Skin of body (tissue), 2 donors: ENCODE measurements around the gene CTNNA2. TPM values are rescaled to one million over a fixed set of nuclear protein-coding genes. Genes with fewer than 3 reads are reported as not detected.
A peak's percentile ranks its signal among the peaks of the same experiment; 100 is the strongest.

Source experiments
- DNase-seq: peaks from one replicate; lab custom pipeline; 2025; lab: John Stamatoyannopoulos, UW
- total RNA-seq: library from RNA; depleted of rRNA; stranded (reverse); fragments of >200 nt; gene quantifications from one replicate; pipeline ENCODE4 v1.2.3, GENCODE V29; 2014

Gene CTNNA2
- total RNA-seq, 1 donor from 2014 or later: 0.49 TPM

DNA sequence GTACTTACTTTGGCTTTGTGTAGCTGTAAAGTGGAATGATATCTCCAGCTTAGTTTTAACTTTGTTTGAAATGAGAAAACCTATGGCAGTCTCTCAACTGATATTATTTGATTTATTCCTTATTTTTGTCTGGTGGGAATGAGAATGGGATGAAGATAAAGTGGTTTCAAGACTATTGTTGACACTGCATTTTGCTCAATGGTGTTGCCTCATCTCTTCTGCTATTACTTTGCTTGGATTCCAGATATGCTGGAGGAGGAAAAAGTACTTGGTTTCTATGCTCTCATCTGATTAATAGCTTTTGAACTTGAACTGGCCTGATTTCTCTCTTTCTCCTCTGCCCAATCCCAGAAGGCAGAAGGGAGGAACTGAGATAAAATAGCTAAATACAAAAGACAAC lies 198.2 kb downstream of the CTNNA2 start:
- DNase-seq: peak; percentile 25

GRCh38 chr2:79713131-79713785 lies 200.4 kb downstream of the CTNNA2 start:
- no peak for DNase-seq

DNA sequence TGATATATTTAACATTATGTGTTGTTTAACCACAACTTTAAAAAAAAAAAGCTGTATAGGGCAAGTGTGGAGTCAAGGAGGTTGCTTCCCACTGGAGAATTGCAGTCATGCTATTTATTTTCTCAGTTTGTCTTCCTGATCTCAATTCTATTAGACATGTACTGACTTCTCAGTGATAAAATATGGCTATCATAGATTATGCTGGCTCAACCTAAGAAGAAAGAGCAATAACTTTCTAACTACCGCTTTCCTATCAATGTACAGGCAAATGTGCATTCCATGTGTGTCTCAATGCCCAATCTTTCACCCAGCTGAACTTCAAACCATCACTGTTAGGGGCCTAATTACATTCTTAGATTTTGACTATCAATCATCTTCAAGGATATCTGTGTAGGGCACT lies 201.4 kb downstream of the CTNNA2 start:
- DNase-seq: no peak

GRCh38 chr2:79715338-79715737 lies 202.5 kb downstream of the CTNNA2 start:
- no peak for DNase-seq

- no peak for DNase-seq
Observed at GRCh38 chr2:79716266-79716665, 203.4 kb downstream of the CTNNA2 start.

DNA sequence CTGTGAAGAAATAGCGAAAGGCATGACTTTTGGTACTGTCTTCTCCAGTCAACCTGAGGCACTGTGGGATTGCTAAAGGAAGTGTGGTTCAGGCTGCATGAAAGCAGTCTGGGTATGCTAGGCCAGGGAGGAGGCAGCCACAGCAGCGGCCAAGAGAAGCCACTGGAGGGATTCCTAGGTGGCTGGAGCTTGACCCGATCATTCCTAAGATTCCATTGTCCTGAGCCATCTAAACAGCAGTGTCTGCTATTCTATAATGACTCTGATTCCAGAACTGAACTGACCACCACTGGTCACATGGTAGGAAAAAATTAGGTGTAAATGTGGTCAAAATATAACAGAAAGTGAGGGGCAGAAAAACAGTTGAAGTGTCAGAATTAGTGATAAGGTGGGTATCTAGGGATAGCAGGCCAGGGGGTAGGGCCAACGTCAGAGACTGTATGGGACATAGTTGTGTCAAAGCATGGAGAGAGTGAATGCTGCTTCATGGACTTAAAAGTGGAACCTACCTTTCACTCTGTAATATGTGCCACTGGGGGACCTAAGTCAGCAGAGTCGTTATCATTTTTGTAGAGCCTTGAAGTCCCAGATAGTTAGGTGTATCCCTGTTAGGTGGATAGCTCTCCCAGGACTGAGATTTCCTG lies 204.6 kb downstream of the CTNNA2 start:
- no peak for DNase-seq

DNA sequence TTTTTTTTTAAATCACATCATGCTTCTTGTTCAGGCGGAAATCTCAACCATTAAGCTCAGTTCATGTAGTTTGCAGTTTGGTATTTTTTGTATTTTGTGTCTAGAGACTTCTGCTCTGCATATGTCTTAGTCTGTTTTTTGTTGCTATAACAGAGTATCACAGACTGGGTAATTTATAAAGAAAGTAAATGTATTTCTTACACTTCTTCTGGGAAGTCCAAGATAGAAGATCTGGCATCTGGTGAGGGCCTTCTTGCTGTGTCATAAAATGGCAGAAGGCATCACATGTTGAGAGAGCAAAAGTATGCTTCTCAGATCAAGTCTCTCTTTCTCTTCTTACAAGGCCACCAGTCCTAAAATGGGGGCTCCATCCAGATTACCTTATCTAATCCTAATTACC lies 208.2 kb downstream of the CTNNA2 start:
- no peak for DNase-seq

DNA sequence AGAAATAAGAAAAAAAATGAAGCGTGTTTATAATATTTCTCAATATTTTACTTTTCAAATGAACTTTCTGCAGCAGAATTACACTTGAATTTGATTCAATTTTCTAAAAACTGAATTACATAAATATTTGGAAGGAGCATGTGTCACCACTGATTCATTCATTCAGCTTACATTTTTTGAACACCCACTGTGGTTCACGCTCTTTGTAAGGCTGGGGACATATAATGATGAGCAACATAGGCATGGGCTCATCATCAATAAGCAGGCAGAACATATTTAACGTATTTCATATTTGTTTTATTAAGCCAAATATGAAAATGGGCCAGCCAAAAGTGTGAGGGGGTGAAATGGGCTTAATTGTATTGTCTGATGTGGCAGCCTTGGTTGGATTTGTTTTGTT lies 209.1 kb downstream of the CTNNA2 start:
- DNase-seq: no peak

DNA sequence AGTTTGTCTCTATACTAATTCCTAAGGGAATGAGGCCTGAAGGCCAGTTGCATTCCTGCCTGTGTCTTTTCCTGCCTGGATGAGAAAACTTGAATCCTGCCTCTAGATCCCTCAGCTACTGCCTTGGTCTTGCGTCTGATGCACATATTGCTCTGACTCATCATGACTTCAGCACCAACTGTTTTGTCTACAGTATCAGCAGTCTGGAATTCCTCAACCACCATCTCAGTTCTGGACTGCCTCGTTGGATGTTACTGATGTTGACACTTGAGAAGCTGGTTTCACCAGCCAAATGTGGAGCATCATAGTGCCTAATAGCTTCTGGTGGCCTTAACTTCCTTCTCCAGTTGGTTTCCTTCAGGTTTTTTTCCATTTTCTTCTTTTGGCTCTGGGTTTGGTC lies 211.0 kb downstream of the CTNNA2 start:
- no peak for DNase-seq

DNA sequence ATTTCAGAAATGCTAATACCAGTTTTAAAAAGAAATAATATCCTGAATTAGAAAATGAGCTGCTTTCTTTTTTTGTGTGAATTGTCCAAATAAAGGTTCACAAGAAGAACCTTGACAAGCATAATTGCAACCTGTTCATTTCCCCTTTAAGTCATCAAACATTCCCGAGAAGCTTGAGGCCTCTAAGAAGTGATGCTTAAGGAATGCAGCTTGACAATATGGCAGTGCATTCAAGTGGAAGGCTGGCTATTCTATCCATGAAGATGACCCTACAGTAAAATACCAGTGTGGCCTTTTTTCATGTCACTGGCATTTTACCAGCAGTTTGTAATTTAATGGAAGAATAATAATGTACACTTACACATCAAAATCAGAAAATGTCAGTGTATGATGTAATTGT lies 216.7 kb downstream of the CTNNA2 start:
- no peak for DNase-seq

DNA sequence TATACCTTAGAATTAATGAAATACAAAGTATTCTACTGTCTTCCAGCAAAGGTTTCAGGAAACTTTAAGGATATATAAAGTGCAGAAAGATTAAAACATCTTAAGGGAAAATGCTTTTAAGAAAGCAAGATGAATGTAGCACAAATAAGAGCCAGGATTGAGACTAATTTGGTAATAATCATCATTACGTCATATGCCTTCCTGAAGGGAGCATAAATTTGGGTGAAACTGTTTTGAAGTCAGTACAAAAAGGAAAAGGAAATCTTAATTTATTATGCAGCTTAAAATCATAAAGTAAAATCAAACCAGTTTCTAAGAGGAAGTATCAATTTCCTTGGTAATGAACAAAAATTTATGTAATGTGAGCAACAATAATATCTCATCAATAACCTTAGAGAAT lies 221.7 kb downstream of the CTNNA2 start:
- DNase-seq: no peak

GRCh38 chr2:79740879-79741443 lies 228.1 kb downstream of the CTNNA2 start:
- no peak for DNase-seq

DNA sequence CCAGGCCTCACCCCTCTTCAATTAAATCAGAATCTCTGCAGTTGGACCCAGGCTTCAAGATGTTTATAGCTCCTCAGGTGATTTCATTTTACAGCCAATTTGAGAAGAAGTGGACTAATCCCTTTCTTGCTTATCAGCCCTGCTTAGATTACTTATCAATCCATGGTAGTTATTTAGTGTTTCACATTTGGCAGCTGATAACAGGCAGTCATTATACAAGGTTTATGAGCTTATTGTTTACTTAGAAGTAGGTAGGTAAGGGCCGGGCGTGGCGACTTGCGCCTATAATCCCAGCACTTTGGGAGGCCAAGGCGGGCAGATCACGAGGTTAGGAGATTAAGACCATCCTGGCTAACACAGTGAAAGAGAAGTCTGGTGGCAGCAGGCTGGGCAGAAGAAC lies 237.5 kb downstream of the CTNNA2 start:
- no peak for DNase-seq

DNA sequence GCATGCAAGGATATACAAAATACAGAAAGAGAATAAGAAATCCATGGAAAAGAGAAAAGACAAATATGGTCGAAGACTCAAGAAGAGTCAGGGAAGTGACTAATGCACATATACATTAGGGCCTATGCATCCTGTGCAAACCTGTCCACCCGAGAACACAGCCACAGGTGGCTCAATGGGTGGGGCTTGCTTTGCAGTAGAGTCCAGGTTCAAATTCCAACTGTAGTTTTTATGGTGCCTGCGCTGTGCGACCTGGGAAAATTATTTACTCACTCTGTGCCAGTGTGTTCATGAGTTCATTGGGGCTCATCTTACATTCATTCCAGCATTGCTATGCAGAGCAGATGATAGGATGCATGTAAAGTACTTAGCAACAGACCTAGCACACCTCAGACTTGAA lies 244.7 kb downstream of the CTNNA2 start:
- no peak for DNase-seq

GRCh38 chr2:79758042-79758441 lies 245.2 kb downstream of the CTNNA2 start:
- no peak for DNase-seq

DNA sequence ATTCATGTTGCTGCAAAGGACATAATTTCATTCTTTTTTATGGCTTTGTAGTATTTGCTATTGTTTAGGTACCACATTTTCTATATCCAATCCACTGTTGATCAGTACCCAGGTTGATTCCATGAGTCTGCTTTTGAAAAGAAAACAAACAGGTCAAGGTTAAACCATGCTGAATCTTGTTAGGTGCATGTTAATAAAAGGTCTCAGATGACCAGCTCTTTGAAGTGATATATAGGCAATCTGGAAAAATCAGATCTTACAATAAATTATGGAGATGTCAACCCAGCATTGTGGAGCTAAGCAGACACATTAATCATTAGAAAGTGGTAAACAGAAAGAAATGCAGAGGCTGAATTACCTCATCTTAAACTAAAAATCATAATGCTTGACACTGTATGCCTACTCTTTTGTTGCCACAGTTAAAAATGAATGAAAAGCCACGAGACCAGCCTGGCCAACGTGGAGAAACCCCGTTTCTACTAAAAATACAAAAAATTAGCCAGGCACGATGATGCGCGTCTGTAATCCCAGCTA lies 246.0 kb downstream of the CTNNA2 start:
- no peak for DNase-seq

- no peak for DNase-seq
Observed at GRCh38 chr2:79770926-79771325, 258.1 kb downstream of the CTNNA2 start.

GRCh38 chr2:79771493-79771892 lies 258.6 kb downstream of the CTNNA2 start:
- DNase-seq: no peak

- DNase-seq: no peak
Observed at GRCh38 chr2:79774016-79774415, 261.2 kb downstream of the CTNNA2 start.

GRCh38 chr2:79776461-79776860 lies 263.6 kb downstream of the CTNNA2 start:
- no peak for DNase-seq

DNA sequence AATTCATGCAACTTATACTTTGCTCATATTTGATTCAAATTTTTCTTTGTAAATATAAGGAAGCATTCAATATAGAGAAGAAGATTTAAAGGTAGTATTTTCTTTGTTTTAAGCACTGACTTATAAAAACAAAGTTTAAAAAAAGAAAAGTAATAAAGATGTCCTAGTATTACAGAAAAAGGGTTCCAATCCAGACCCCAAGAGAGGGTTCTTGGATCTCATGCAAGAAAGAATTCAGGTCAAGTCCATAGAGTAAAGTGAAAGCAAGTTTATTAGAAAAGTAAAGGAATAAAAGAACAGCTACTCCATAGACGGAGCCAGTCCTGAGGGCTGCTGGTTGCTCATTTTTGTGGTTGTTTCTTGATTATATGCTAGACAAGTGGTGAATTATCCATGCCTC lies 267.9 kb downstream of the CTNNA2 start:
- no peak for DNase-seq

DNA sequence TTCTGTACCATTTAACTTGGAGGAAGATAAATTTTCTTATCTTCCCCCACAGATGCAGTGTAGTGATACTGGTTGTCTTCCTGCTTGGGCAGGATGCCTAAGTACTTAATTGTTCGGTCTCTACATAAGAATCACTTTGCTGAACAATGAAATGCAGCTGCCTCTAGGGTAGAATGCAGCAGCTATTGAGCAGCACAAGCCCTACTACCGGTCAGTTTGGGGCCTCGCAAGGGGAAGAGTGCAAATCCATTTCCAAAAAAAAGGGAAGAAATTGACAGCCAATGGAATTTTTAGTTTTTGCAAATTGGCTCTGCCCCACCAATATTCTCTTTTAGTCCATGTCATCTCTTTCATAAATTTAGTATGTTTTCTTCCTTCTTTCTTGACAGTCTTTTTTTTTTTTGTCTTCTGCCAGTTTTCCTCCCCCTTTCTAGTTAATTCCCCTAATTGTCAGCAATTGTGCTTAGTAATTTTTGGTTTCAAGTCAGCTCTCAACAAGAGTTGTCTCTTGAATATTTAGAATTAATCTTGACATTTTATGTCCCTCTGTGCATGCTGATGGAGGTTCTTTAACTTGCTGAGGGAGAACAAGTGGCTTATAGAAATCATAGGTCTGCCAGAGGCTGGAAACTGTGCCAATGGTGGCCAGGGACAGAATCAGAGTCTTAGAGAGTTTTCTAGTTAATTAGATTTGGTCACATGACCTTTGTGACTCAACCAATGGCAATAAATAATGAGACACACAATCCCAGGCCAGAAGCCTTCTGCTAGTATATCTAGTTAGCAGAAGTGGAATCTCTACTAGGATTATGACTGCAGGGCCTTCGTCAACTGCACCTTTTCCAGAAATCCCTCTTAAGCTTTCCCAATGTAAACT lies 270.0 kb downstream of the CTNNA2 start:
- no peak for DNase-seq
